IMR-90 (cell line): ENCODE measurements around the gene ITGA3. TPM values are rescaled to one million over a fixed set of nuclear protein-coding genes. Genes with fewer than 3 reads are reported as not detected.

Experiments
- ATAC-seq: fragments of 200-7000 bp; cut with Tn5 transposase; 2 replicates; pipeline ENCODE4 v1.9.1; 2020; ENCODE audit warnings: low read depth, mild to moderate bottlenecking, moderate library complexity
- BruUV-seq: library from RNA; stranded (reverse); fragments of 400-500 nt; replicated peaks from 2 replicates; lab custom pipeline; 2021; lab: Mats Ljungman, UMichigan
- CTCF ChIA-PET: fragments of 300-600 bp; formaldehyde crosslinking; extraction: SDS; loops from one replicate; lab custom pipeline; 2021; ENCODE audit warnings: antibody characterized with exemption; lab: Yijun Ruan, JAX
- POLR2A ChIA-PET: fragments of 300-600 bp; sonication (Branson Sonifier 250); formaldehyde crosslinking; loops from one replicate; lab custom pipeline; 2022; ENCODE audit warnings: antibody characterized with exemption; ENCODE audit not compliant: unreplicated experiment; lab: Charles Lee
- DNase-seq: peaks from one replicate; pipeline ENCODE4 v3.0.0; 2013
- H2AFZ ChIP-seq: replicated peaks from 2 replicates; pipeline ENCODE3; 2013; ENCODE audit warnings: low read length, mild to moderate bottlenecking; ENCODE audit not compliant: poor library complexity
- H2AK5ac ChIP-seq: 2 replicates; pipeline ENCODE4 v1.6.1; 2013; ENCODE audit warnings: low read depth, low read length, inconsistent platforms
- H2AK9ac ChIP-seq: replicated peaks from 2 replicates; pipeline ENCODE3; 2013; ENCODE audit warnings: mild to moderate bottlenecking, low read depth, low read length, moderate library complexity; ENCODE audit not compliant: poor library complexity
- H2BK120ac ChIP-seq: 2 replicates; pipeline ENCODE4 v1.6.1; 2013; ENCODE audit warnings: low read depth, low read length, inconsistent platforms
- H2BK15ac ChIP-seq: 3 replicates; pipeline ENCODE4 v1.6.1; 2013; ENCODE audit warnings: low read depth, low read length, inconsistent platforms
- H2BK20ac ChIP-seq: 2 replicates; pipeline ENCODE4 v1.6.1; 2013; ENCODE audit warnings: low read depth, mild to moderate bottlenecking, inconsistent platforms, low read length, moderate library complexity
- H2BK5ac ChIP-seq: 2 replicates; pipeline ENCODE4 v1.6.1; 2013; ENCODE audit warnings: mild to moderate bottlenecking, low read depth, low read length, inconsistent platforms; ENCODE audit not compliant: poor library complexity, severe bottlenecking
- H3K14ac ChIP-seq: replicated peaks from 2 replicates; pipeline ENCODE4 v1.6.1; 2013; ENCODE audit warnings: low read depth, low read length, inconsistent platforms
- H3K18ac ChIP-seq: 2 replicates; pipeline ENCODE4 v1.6.1; 2013; ENCODE audit warnings: low read depth, low read length, control low read depth
- H3K23ac ChIP-seq: 2 replicates; pipeline ENCODE4 v1.6.1; 2013; ENCODE audit warnings: low read depth, low read length, inconsistent platforms
- H3K27ac ChIP-seq: 2 replicates; pipeline ENCODE4 v1.5.1; 2013; ENCODE audit warnings: mild to moderate bottlenecking, control low read depth, low read length; ENCODE audit not compliant: insufficient read depth
- H3K27me3 ChIP-seq: 2 replicates; pipeline ENCODE4 v1.6.1; 2013; ENCODE audit warnings: low read length; ENCODE audit not compliant: control insufficient read depth, insufficient read depth
- H3K36me3 ChIP-seq: 2 replicates; pipeline ENCODE4 v1.6.1; 2013; ENCODE audit warnings: low read length, mixed read lengths; ENCODE audit not compliant: control insufficient read depth, insufficient read depth
- H3K4ac ChIP-seq: 2 replicates; pipeline ENCODE4 v1.6.1; 2013; ENCODE audit warnings: low read depth, low read length, inconsistent platforms
- H3K4me1 ChIP-seq: 2 replicates; pipeline ENCODE4 v1.6.1; 2013; ENCODE audit warnings: low read length, mixed read lengths; ENCODE audit not compliant: control insufficient read depth, insufficient read depth
- H3K4me2 ChIP-seq: 2 replicates; pipeline ENCODE4 v1.6.1; 2013; ENCODE audit warnings: low read depth, mild to moderate bottlenecking, control low read depth, low read length, moderate library complexity
- H3K4me3 ChIP-seq: 2 replicates; pipeline ENCODE4 v1.5.1; 2013; ENCODE audit warnings: low read depth, mild to moderate bottlenecking, control low read depth, low read length, moderate library complexity; ENCODE audit not compliant: insufficient read depth
- H3K56ac ChIP-seq: 2 replicates; pipeline ENCODE4 v1.6.1; 2013; ENCODE audit warnings: low read length, inconsistent platforms; ENCODE audit not compliant: insufficient read depth; ENCODE audit errors: extremely low read depth
- H3K79me1 ChIP-seq, 2 experiments: 2 replicates each; pipeline ENCODE4 v1.6.1; 2013; ENCODE audit warnings: low read length in 2 of 2, inconsistent platforms in 1 of 2, low read depth in 1 of 2
- H3K9ac ChIP-seq: 2 replicates; pipeline ENCODE4 v1.6.1; 2013; ENCODE audit warnings: low read depth, low read length, control low read depth
- H3K9me1 ChIP-seq: 2 replicates; pipeline ENCODE4 v1.6.1; 2013; ENCODE audit warnings: low read length, inconsistent platforms; ENCODE audit not compliant: insufficient read depth
- H3K9me3 ChIP-seq: 2 replicates; pipeline ENCODE4 v1.6.1; 2013; ENCODE audit warnings: low read length; ENCODE audit not compliant: control insufficient read depth, insufficient read depth
- H4K20me1 ChIP-seq: 2 replicates; pipeline ENCODE4 v1.6.1; 2013; ENCODE audit warnings: low read length, inconsistent platforms; ENCODE audit not compliant: insufficient read depth
- H4K5ac ChIP-seq: 2 replicates; pipeline ENCODE4 v1.6.1; 2013; ENCODE audit warnings: mild to moderate bottlenecking, low read depth, low read length, control low read depth
- H4K8ac ChIP-seq, 2 experiments: 2 replicates each; pipeline ENCODE4 v1.6.1; 2013; ENCODE audit warnings: low read depth in 2 of 2, low read length in 2 of 2, control low read depth in 1 of 2, inconsistent platforms in 1 of 2
- H4K91ac ChIP-seq: 2 replicates; pipeline ENCODE4 v1.6.1; 2013; ENCODE audit warnings: low read depth, low read length, inconsistent platforms; ENCODE audit not compliant: insufficient read depth
- BHLHE40 ChIP-seq: fragments of 150-350 bp; IDR thresholded peaks from 2 replicates; pipeline ENCODE4 v1.6.1; 2016; ENCODE audit warnings: mild to moderate bottlenecking, low read depth, low read length
- CEBPB ChIP-seq: IDR thresholded peaks from 2 replicates; pipeline ENCODE4 v1.6.1; 2012; ENCODE audit warnings: low read depth, low read length, improper control_type of control experiment
- CHD1 ChIP-seq: IDR thresholded peaks from 2 replicates; pipeline ENCODE4 v1.6.1; 2012; ENCODE audit warnings: low read depth, low read length, improper control_type of control experiment
- FOS ChIP-seq: fragments of 150-350 bp; IDR thresholded peaks from 2 replicates; pipeline ENCODE4 v1.6.1; 2016; ENCODE audit warnings: low read depth, low read length
- MAFK ChIP-seq: IDR thresholded peaks from 2 replicates; pipeline ENCODE4 v1.6.1; 2012; ENCODE audit warnings: low read depth, low read length, improper control_type of control experiment
- MAZ ChIP-seq: IDR thresholded peaks from 2 replicates; pipeline ENCODE4 v1.6.1; 2012; ENCODE audit warnings: low read depth, mild to moderate bottlenecking, low read length, improper control_type of control experiment, moderate library complexity, borderline replicate concordance
- MXI1 ChIP-seq: IDR thresholded peaks from 2 replicates; pipeline ENCODE4 v1.6.1; 2012; ENCODE audit warnings: low read depth, mild to moderate bottlenecking, low read length, moderate library complexity, borderline replicate concordance
- NFE2L2 ChIP-seq: fragments of 150-350 bp; IDR thresholded peaks from 2 replicates; pipeline ENCODE4 v1.6.1; 2016; ENCODE audit warnings: low read depth, mild to moderate bottlenecking, low read length
- POLR2A ChIP-seq: IDR thresholded peaks from 2 replicates; pipeline ENCODE4 v1.6.1; 2012; ENCODE audit warnings: mild to moderate bottlenecking, low read depth, low read length
- RAD21 ChIP-seq: IDR thresholded peaks from 2 replicates; pipeline ENCODE4 v1.6.1; 2012; ENCODE audit warnings: low read length, improper control_type of control experiment
- RCOR1 ChIP-seq: IDR thresholded peaks from 2 replicates; pipeline ENCODE4 v1.6.1; 2012; ENCODE audit warnings: mild to moderate bottlenecking, low read length, improper control_type of control experiment; ENCODE audit not compliant: insufficient replicate concordance
- RFX5 ChIP-seq: IDR thresholded peaks from 2 replicates; pipeline ENCODE4 v1.8.0; 2012; ENCODE audit warnings: low read depth, mild to moderate bottlenecking, low read length, moderate library complexity
- SMC3 ChIP-seq: fragments of 150-350 bp; IDR thresholded peaks from 2 replicates; pipeline ENCODE4 v1.6.1; 2016; ENCODE audit warnings: low read depth, mild to moderate bottlenecking, antibody characterized with exemption, low read length, moderate library complexity
- USF2 ChIP-seq: fragments of 150-350 bp; IDR thresholded peaks from 2 replicates; pipeline ENCODE4 v1.6.1; 2017; ENCODE audit warnings: mild to moderate bottlenecking, antibody characterized with exemption, low read length, low read depth
- WGBS, 2 experiments: methylation state at CpG; one replicate each; pipeline versions ENCODE4 v1.1.5 to v1.1.7; 2013; ENCODE audit warnings: missing lambda C conversion rate in 2 of 2; ENCODE audit not compliant: insufficient read length in 1 of 2; ENCODE audit errors: extremely low coverage in 2 of 2; 5-methylcytosine and 5-hydroxymethylcytosine counted together
- dilution Hi-C: fragments of 300-500 bp; cut with HindIII; formaldehyde crosslinking; loops from one replicate; pipeline ENCODE4 v1.14.3; 2018; ENCODE audit warnings: low sequenced_read_pairs; ENCODE audit not compliant: unreplicated experiment
- in situ Hi-C: fragments of 300-500 bp; cut with MboI; formaldehyde crosslinking; loops from 3 replicates; pipeline ENCODE4 v1.14.3; 2019; ENCODE audit warnings: low sequenced_read_pairs, inconsistent platforms, mixed read lengths
- intact Hi-C: fragments of 100-400 bp; cut with micrococcal nuclease; formaldehyde crosslinking; loops from 2 replicates; pipeline ENCODE4 v1.10.0; 2022
- polyA plus RNA-seq, 3 experiments: library from polyadenylated mRNA; depleted of rRNA; stranded (reverse); fragments of >200 nt; gene quantifications; 2 replicates each; pipeline ENCODE4 v1.2.3, GENCODE V29; 2012; ENCODE audit warnings: low replicate concordance in 1 of 3
- total RNA-seq: library from RNA; depleted of rRNA; stranded (reverse); fragments of >200 nt; gene quantifications from 2 replicates; pipeline ENCODE4 v1.2.3, GENCODE V29; 2012
- TF ChIP-seq, protein P1 (sequence below): conservative IDR thresholded peaks from 2 replicates; pipeline ENCODE4 v1.5.1; 2012; ENCODE audit warnings: mild to moderate bottlenecking, low read depth, low read length, improper control_type of control experiment
- TF ChIP-seq, protein P2 (sequence below): fragments of 150-350 bp; IDR thresholded peaks from 2 replicates; pipeline ENCODE4 v1.6.1; 2016; ENCODE audit warnings: low read depth, mild to moderate bottlenecking, low read length, moderate library complexity, borderline replicate concordance

The ITGA3 gene
- total and polyA plus RNA-seq, 2 of the 4 experiments (the other 2 are of a cell fraction) = 78.0 to 202 TPM

GRCh38 chr17:50112694-50113093 is 56.8 kb downstream of the ITGA3 start:
- WGBS, 2 experiments = 88% methylated on average over 9 of the region's 17 CpGs; no CpG with 5 or more reads in 1 of the 2 experiments
- CTCF ChIA-PET = interaction anchor here (1.0 kb wide), 1 partner anchor 49 kb away, joined by 3 read pairs; no protein-coding TSS in a partner anchor
- H2BK5ac ChIP-seq = no peak overlapping the region

More at GRCh38 chr17:50112694-50113093, 56.8 kb downstream of the ITGA3 start:
- H2BK120ac ChIP-seq = no peak overlapping the region
- H2AFZ ChIP-seq = no peak overlapping the region
- H3K4ac ChIP-seq = no peak overlapping the region
- in situ Hi-C loops = no loop called here
- no peak for ATAC-seq
- H3K56ac ChIP-seq = no peak overlapping the region
- no peaks in the 10 kb centered on the region for H3K79me1 ChIP-seq
- no peak overlapping the region for H3K4me3 ChIP-seq
- no peak overlapping the region for H2BK15ac ChIP-seq
- H3K9ac ChIP-seq = no peak overlapping the region
- no peaks in the 10 kb centered on the region for H4K20me1 ChIP-seq
- no peaks in the 10 kb centered on the region for H3K9me3 ChIP-seq
- TF ChIP-seq MAFK = no peak
- TF ChIP-seq NFE2L2 = no peak
- TF ChIP-seq POLR2A = no peak
- TF ChIP-seq RFX5 = no peak
- no peak for TF ChIP-seq MXI1
- no peak for TF ChIP-seq CEBPB
- no peak for TF ChIP-seq USF2
- no peak for TF ChIP-seq MAZ
- no peak for TF ChIP-seq CHD1
- no peak for TF ChIP-seq RCOR1
- TF ChIP-seq FOS = no peak
- TF ChIP-seq SMC3 = no peak
- no peak for TF ChIP-seq RAD21
- TF ChIP-seq BHLHE40 = no peak
- TF ChIP-seq, protein P1, sequence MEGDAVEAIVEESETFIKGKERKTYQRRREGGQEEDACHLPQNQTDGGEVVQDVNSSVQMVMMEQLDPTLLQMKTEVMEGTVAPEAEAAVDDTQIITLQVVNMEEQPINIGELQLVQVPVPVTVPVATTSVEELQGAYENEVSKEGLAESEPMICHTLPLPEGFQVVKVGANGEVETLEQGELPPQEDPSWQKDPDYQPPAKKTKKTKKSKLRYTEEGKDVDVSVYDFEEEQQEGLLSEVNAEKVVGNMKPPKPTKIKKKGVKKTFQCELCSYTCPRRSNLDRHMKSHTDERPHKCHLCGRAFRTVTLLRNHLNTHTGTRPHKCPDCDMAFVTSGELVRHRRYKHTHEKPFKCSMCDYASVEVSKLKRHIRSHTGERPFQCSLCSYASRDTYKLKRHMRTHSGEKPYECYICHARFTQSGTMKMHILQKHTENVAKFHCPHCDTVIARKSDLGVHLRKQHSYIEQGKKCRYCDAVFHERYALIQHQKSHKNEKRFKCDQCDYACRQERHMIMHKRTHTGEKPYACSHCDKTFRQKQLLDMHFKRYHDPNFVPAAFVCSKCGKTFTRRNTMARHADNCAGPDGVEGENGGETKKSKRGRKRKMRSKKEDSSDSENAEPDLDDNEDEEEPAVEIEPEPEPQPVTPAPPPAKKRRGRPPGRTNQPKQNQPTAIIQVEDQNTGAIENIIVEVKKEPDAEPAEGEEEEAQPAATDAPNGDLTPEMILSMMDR = no peak
- TF ChIP-seq, protein P2, sequence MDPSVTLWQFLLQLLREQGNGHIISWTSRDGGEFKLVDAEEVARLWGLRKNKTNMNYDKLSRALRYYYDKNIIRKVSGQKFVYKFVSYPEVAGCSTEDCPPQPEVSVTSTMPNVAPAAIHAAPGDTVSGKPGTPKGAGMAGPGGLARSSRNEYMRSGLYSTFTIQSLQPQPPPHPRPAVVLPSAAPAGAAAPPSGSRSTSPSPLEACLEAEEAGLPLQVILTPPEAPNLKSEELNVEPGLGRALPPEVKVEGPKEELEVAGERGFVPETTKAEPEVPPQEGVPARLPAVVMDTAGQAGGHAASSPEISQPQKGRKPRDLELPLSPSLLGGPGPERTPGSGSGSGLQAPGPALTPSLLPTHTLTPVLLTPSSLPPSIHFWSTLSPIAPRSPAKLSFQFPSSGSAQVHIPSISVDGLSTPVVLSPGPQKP = no peak
- no peak overlapping the region for H3K23ac ChIP-seq
- H4K5ac ChIP-seq = no peak overlapping the region
- no peaks in the 10 kb centered on the region for H3K27me3 ChIP-seq
- H3K4me2 ChIP-seq = no peak overlapping the region
- peaks cover 3% of the 10 kb centered on the region for H3K4me1 ChIP-seq
- H2AK5ac ChIP-seq = no peak overlapping the region
- no peak for DNase-seq
- BruUV-seq = no TSS peak
- no peak overlapping the region for H4K91ac ChIP-seq
- no peak overlapping the region for H3K27ac ChIP-seq
- peaks cover 26% of the 10 kb centered on the region; the same call in 1 of the 2 replicates for H3K36me3 ChIP-seq
- H2AK9ac ChIP-seq = no peak overlapping the region
- peaks cover 3% of the 10 kb centered on the region for H3K9me1 ChIP-seq
- dilution Hi-C loops = no loop called here
- no peak overlapping the region for H3K14ac ChIP-seq
- intact Hi-C loops = no loop called here
- H4K8ac ChIP-seq = no peak overlapping the region
- POLR2A ChIA-PET = interaction anchor here (0.6 kb wide), 1 partner anchor 326 kb away, joined by 3 read pairs; no protein-coding TSS in a partner anchor
- H3K18ac ChIP-seq = no peak overlapping the region
- H2BK20ac ChIP-seq = no peak overlapping the region
